OCI-LY7 (cell line): ENCODE results near the gene TAMM41. TPM values are rescaled to one million over a fixed set of nuclear protein-coding genes. Genes with fewer than 3 reads are reported as not detected.

Source experiments
- BruUV-seq: library from RNA; stranded (reverse); fragments of 400-500 nt; replicated peaks from 2 replicates; lab custom pipeline; 2021; lab: Mats Ljungman, UMichigan
- CTCF ChIA-PET: fragments of 300-600 bp; sonication (Branson Sonifier 250); formaldehyde crosslinking; loops from one replicate; lab custom pipeline; 2022; ENCODE audit warnings: antibody characterized with exemption; ENCODE audit not compliant: unreplicated experiment; lab: Charles Lee
- POLR2A ChIA-PET: fragments of 300-600 bp; sonication (Branson Sonifier 250); formaldehyde crosslinking; loops from one replicate; lab custom pipeline; 2022; ENCODE audit warnings: antibody characterized with exemption; lab: Charles Lee
- DNase-seq: peaks from one replicate; pipeline ENCODE4 v3.0.0-alpha.2; 2015; ENCODE audit warnings: low spot score
- H2AFZ ChIP-seq: fragments of 200-600 bp; sonication (generic), shearing (Covaris generic); 2 replicates; pipeline ENCODE4 v1.6.1; 2014; ENCODE audit warnings: mild to moderate bottlenecking, antibody characterized with exemption, low read length, moderate library complexity
- H3K27ac ChIP-seq: fragments of 200-600 bp; sonication (generic); 2 replicates; pipeline ENCODE4 v1.5.1; 2014; ENCODE audit warnings: mixed run types, low read depth, mild to moderate bottlenecking, moderate library complexity, low read length, inconsistent platforms; ENCODE audit not compliant: poor library complexity, severe bottlenecking
- H3K36me3 ChIP-seq: fragments of 200-600 bp; sonication (generic); 2 replicates; pipeline ENCODE4 v1.6.1; 2014; ENCODE audit warnings: mild to moderate bottlenecking, antibody characterized with exemption, low read length, moderate library complexity, mixed read lengths; ENCODE audit not compliant: insufficient read depth
- H3K4me1 ChIP-seq: fragments of 200-600 bp; sonication (generic); 2 replicates; pipeline ENCODE4 v1.5.1; 2014; ENCODE audit warnings: mild to moderate bottlenecking, low read length; ENCODE audit not compliant: insufficient read depth, poor library complexity, severe bottlenecking
- H3K4me2 ChIP-seq: fragments of 200-600 bp; sonication (generic); 2 replicates; pipeline ENCODE4 v1.6.1; 2014; ENCODE audit warnings: mild to moderate bottlenecking, low read length
- H3K4me3 ChIP-seq: fragments of 200-600 bp; sonication (generic); 2 replicates; pipeline ENCODE4 v1.5.1; 2014; ENCODE audit warnings: mild to moderate bottlenecking, low read depth, low read length; ENCODE audit not compliant: poor library complexity, severe bottlenecking
- H3K79me2 ChIP-seq: fragments of 200-600 bp; sonication (generic); 2 replicates; pipeline ENCODE4 v1.6.1; 2016; ENCODE audit warnings: low read depth, mild to moderate bottlenecking, low read length, moderate library complexity, mixed read lengths; ENCODE audit not compliant: insufficient read depth
- H3K9me2 ChIP-seq: fragments of 200-600 bp; sonication (generic); 2 replicates; pipeline ENCODE4 v1.6.1; 2016; ENCODE audit warnings: mild to moderate bottlenecking, low read length, mixed read lengths; ENCODE audit not compliant: insufficient read depth
- H3K9me3 ChIP-seq: fragments of 200-600 bp; sonication (generic); 2 replicates; pipeline ENCODE4 v1.6.1; 2014; ENCODE audit warnings: mild to moderate bottlenecking, mixed run types, low read length, mixed read lengths
- H4K20me1 ChIP-seq: fragments of 200-600 bp; sonication (generic); 2 replicates; pipeline ENCODE4 v1.6.1; 2014; ENCODE audit warnings: mild to moderate bottlenecking, antibody characterized with exemption, low read length, moderate library complexity, mixed read lengths; ENCODE audit not compliant: insufficient read depth
- EZH2phosphoT487 ChIP-seq: fragments of 200-600 bp; sonication (generic); IDR thresholded peaks from 2 replicates; pipeline ENCODE4 v1.6.1; 2018; ENCODE audit warnings: low read depth, borderline replicate concordance, mild to moderate bottlenecking, mixed run types, antibody characterized with exemption, low read length, moderate library complexity, mixed read lengths
- intact Hi-C: fragments of 100-400 bp; cut with micrococcal nuclease; formaldehyde crosslinking; loops from one replicate; pipeline ENCODE4 v1.10.0; 2022; ENCODE audit not compliant: unreplicated experiment
- total RNA-seq, 2 experiments: library from RNA; depleted of rRNA in 1 of 2; stranded (reverse); fragments of >200 nt in 1 of 2; shearing (Covaris generic) in 1 of 2; gene quantifications; 2 replicates each; pipeline ENCODE4 v1.2.3, GENCODE V29; 2014 to 2022
- TF ChIP-seq, protein P1 (sequence below): fragments of 200-600 bp; sonication (generic); conservative IDR thresholded peaks from 2 replicates; pipeline ENCODE4 v1.5.1; 2014; ENCODE audit warnings: mild to moderate bottlenecking, antibody characterized with exemption, low read length, moderate library complexity, mixed read lengths

Gene TAMM41
- total RNA-seq, 2 experiments from 2014 or later = 14.6 to 47.9 TPM

DNA sequence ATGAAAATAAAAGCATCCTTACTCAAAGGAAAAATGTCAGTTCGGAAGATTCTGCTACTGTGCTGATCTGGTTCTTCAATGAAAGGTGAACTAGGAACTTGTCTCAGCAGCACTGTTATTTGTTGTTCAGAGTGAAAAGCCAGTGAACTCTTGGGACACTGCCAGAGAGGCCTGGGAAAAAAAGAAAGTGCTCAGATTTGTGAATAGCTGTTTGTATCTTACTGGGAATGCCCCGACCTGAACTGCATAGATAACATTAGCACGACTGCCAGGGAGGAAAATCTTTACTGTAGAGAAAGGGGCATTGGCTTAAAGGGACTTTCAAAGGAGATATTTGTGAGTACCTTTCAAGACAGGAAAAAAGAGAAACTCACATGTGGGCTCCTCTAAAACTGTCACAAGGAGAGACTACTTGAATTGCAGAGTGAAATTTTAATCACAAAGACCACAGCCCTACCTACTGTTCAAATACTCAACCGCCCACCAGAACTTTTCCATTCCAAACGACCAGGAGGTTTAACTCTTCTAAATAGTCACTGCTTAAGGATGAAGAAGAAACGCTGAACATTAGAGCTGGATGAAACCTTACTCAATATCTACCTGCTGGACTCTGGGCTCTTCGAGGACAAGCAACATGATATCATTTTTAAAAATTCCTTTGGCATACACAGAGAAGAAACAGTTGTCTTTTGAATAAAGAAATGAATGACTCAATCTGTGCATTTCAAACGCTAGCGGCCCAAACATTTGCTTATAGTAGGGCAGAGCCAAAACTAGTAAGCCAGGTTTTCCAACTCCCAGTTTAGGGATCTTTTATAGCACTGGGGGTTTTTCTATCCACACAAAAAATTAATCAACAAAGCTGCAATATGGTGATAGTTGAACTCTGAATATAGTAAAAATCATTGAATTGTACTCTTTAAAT lies 13.4 kb downstream of the TAMM41 start:
- peaks cover 92% of the 10 kb centered on the region for H3K36me3 ChIP-seq
- DNase-seq = no peak
- no peaks in the 10 kb centered on the region for H3K4me1 ChIP-seq
- no TSS peak for BruUV-seq
- H3K9me2 ChIP-seq = no peaks in the 10 kb centered on the region
- H3K27ac ChIP-seq = no peak overlapping the region
- POLR2A ChIA-PET = interaction anchor here (0.6 to 1.0 kb wide), 2 partner anchors 13 to 454 kb away, joined by 3 read pairs; partner anchors contain the start of gene TAMM41
- CTCF ChIA-PET = no interaction called here
- TF ChIP-seq, protein P1, sequence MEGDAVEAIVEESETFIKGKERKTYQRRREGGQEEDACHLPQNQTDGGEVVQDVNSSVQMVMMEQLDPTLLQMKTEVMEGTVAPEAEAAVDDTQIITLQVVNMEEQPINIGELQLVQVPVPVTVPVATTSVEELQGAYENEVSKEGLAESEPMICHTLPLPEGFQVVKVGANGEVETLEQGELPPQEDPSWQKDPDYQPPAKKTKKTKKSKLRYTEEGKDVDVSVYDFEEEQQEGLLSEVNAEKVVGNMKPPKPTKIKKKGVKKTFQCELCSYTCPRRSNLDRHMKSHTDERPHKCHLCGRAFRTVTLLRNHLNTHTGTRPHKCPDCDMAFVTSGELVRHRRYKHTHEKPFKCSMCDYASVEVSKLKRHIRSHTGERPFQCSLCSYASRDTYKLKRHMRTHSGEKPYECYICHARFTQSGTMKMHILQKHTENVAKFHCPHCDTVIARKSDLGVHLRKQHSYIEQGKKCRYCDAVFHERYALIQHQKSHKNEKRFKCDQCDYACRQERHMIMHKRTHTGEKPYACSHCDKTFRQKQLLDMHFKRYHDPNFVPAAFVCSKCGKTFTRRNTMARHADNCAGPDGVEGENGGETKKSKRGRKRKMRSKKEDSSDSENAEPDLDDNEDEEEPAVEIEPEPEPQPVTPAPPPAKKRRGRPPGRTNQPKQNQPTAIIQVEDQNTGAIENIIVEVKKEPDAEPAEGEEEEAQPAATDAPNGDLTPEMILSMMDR = no peak
- TF ChIP-seq EZH2phosphoT487 = no peak
- intact Hi-C loops = no loop called here
- H3K4me3 ChIP-seq = no peak overlapping the region
- no peaks in the 10 kb centered on the region for H3K9me3 ChIP-seq
- H4K20me1 ChIP-seq = no peaks in the 10 kb centered on the region
- no peaks in the 10 kb centered on the region for H3K79me2 ChIP-seq
- H2AFZ ChIP-seq = no peak overlapping the region
- no peak overlapping the region for H3K4me2 ChIP-seq

GRCh38 chr3:11829416-11829815 lies 17.3 kb downstream of the TAMM41 start:
- POLR2A ChIA-PET = interaction anchor here (0.5 kb wide), 1 partner anchor 1907 kb away, joined by 3 read pairs; no protein-coding TSS in a partner anchor
- Histone ChIP-seq H3K4me1 (no peaks in the 10 kb centered on the region), H2AFZ (no peak overlapping the region), H3K79me2 (no peaks in the 10 kb centered on the region), H3K4me2 (no peak overlapping the region), H3K27ac (no peak overlapping the region), H3K9me3 (no peaks in the 10 kb centered on the region), H3K9me2 (no peaks in the 10 kb centered on the region), H3K4me3 (no peak overlapping the region), H4K20me1 (no peaks in the 10 kb centered on the region), H3K36me3 (peaks cover 92% of the 10 kb centered on the region)
- no peak for DNase-seq
- intact Hi-C loops = no loop called here
- no TSS peak for BruUV-seq
- CTCF ChIA-PET = no interaction called here
- no peak for TF ChIP-seq EZH2phosphoT487

DNA sequence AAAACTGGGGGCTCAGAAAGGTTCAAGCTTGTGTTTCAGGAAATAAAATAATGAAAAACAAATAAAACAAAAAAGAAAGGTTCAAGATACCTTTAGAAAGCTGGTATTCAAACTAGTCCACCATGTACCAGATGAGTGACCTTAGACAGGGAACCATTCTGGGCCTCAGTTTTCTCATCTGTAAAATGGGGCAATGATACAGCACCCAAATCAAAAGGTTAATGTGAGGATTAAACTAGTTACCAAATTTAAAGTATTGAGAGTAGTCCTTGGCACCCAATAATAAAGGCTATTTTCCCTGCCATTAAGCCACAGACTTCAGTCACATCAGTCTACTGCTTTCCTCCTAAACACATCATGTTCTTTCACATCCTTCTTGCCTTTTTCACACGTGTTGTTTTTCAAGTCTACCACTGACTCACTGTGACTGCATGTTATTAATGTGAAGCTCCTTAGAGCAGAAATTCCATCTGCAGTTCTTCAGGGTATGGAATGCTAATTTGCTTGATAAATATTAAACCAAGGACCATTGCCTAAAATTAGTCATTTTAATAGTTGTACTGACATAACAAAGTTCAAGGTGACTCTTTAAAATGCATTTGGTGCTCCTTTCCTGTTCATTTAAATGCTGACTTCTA lies 19.9 kb downstream of the TAMM41 start:
- CTCF ChIA-PET = interaction anchor here (0.6 kb wide), 1 partner anchor 447 kb away, joined by 4 read pairs; no protein-coding TSS in a partner anchor
- H3K4me3 ChIP-seq = no peak overlapping the region
- H3K27ac ChIP-seq = no peak overlapping the region
- peaks cover 86% of the 10 kb centered on the region for H3K36me3 ChIP-seq
- no peaks in the 10 kb centered on the region for H3K4me1 ChIP-seq
- no peak for DNase-seq
- H2AFZ ChIP-seq = no peak overlapping the region
- BruUV-seq = no TSS peak
- H3K9me2 ChIP-seq = no peaks in the 10 kb centered on the region
- POLR2A ChIA-PET = interaction anchor here (0.6 to 1.2 kb wide), 8 partner anchors 9 to 325 kb away, joined by 3 to 5 read pairs (median 3); no protein-coding TSS in a partner anchor
- H3K79me2 ChIP-seq = no peaks in the 10 kb centered on the region
- no peak overlapping the region for H3K4me2 ChIP-seq
- intact Hi-C loops = no loop called here
- H4K20me1 ChIP-seq = no peaks in the 10 kb centered on the region
- H3K9me3 ChIP-seq = no peaks in the 10 kb centered on the region
- TF ChIP-seq, protein P1 = no peak
- no peak for TF ChIP-seq EZH2phosphoT487
